GM12878 (cell line): ENCODE data around the gene CD38. TPM values are rescaled to one million over a fixed set of nuclear protein-coding genes. Genes with fewer than 3 reads are reported as not detected.

Experiments used
- ATAC-seq: fragments of 200-7000 bp; cut with Tn5 transposase; 3 replicates; pipeline ENCODE4 v1.9.1; 2020; ENCODE audit warnings: mild to moderate bottlenecking, moderate library complexity
- BruUV-seq: library from RNA; stranded (reverse); fragments of 400-500 nt; replicated peaks from 2 replicates; lab custom pipeline; 2021; lab: Mats Ljungman, UMichigan
- CTCF ChIA-PET: fragments of 300-600 bp; sonication (Branson Sonifier 250); formaldehyde crosslinking; extraction: SDS; loops from one replicate; lab custom pipeline; 2021; ENCODE audit warnings: inconsistent platforms; lab: Yijun Ruan, JAX
- POLR2A ChIA-PET: fragments of 350-600 bp; formaldehyde crosslinking; extraction: SDS; loops from one replicate; lab custom pipeline; 2021; ENCODE audit warnings: inconsistent platforms; lab: Charles Lee
- RAD21 ChIA-PET: fragments of 300-600 bp; sonication (Branson Sonifier 250); formaldehyde crosslinking; loops from one replicate; lab custom pipeline; 2023; ENCODE audit warnings: antibody characterized with exemption; ENCODE audit not compliant: unreplicated experiment; lab: Charles Lee
- SMC1A ChIA-PET: fragments of 300-600 bp; sonication (Branson Sonifier 250); formaldehyde crosslinking; loops from one replicate; lab custom pipeline; 2023; ENCODE audit not compliant: unreplicated experiment, uncharacterized antibody; lab: Charles Lee
- DNase-seq: peaks from one replicate; pipeline ENCODE4 v3.0.0-alpha.2; 2011; ENCODE audit warnings: low read depth, low spot score
- FAIRE-seq: peaks from 3 replicates; lab custom pipeline; 2011; peaks lifted over from hg19 to GRCh38; lab: Jason Lieb, UNC
- H2AFZ ChIP-seq: 2 replicates; pipeline ENCODE4 v1.6.0; 2011; ENCODE audit warnings: low read depth, low read length, control low read depth; ENCODE audit not compliant: control insufficient read depth
- H3K27ac ChIP-seq: 2 replicates; pipeline ENCODE4 v1.5.1; 2011; ENCODE audit warnings: control low read depth; ENCODE audit not compliant: control insufficient read depth, insufficient read depth
- H3K27me3 ChIP-seq, 2 experiments: replicated peaks in 1 of 2; 2 replicates each; pipeline versions ENCODE4 v1.6.0 to v1.6.1; 2011; ENCODE audit warnings: low read length in 1 of 2; ENCODE audit not compliant: control insufficient read depth in 2 of 2, insufficient read depth in 2 of 2
- H3K36me3 ChIP-seq, 2 experiments: 2 replicates each; pipeline ENCODE4 v1.5.1; 2011; ENCODE audit warnings: low read length in 1 of 2; ENCODE audit not compliant: control insufficient read depth in 2 of 2, insufficient read depth in 2 of 2
- H3K4me1 ChIP-seq: 2 replicates; pipeline ENCODE4 v1.6.1; 2011; ENCODE audit warnings: mild to moderate bottlenecking, low read length, moderate library complexity, mixed read lengths; ENCODE audit not compliant: control insufficient read depth, insufficient read depth
- H3K4me2 ChIP-seq: 2 replicates; pipeline ENCODE4 v1.6.0; 2011; ENCODE audit warnings: control low read depth; ENCODE audit not compliant: control insufficient read depth, insufficient read depth
- H3K4me3 ChIP-seq: fragments of 200-600 bp; sonication (generic); 2 replicates; pipeline ENCODE4 v1.5.1; 2016
- H3K79me2 ChIP-seq: 2 replicates; pipeline ENCODE4 v1.6.0; 2011; ENCODE audit warnings: low read length; ENCODE audit not compliant: control insufficient read depth, insufficient read depth
- H3K9ac ChIP-seq: 2 replicates; pipeline ENCODE4 v1.8.0; 2011; ENCODE audit warnings: low read length, control low read depth, mixed read lengths; ENCODE audit not compliant: control insufficient read depth, insufficient read depth
- H3K9me3 ChIP-seq: replicated peaks from 3 replicates; pipeline ENCODE4 v1.5.1; 2011; ENCODE audit warnings: mild to moderate bottlenecking, low read length; ENCODE audit not compliant: control insufficient read depth, insufficient read depth
- H4K20me1 ChIP-seq: 2 replicates; pipeline ENCODE4 v1.6.0; 2011; ENCODE audit not compliant: control insufficient read depth, insufficient read depth
- GABPA ChIP-seq: IDR thresholded peaks from 2 replicates; pipeline ENCODE4 v1.6.1; 2014; ENCODE audit warnings: antibody characterized with exemption, low read depth, mild to moderate bottlenecking, inconsistent platforms
- GATAD2B ChIP-seq: fragments of 450-650 bp; conservative IDR thresholded peaks from 2 replicates; pipeline ENCODE4 v1.6.1; 2017; ENCODE audit warnings: low read depth, mild to moderate bottlenecking, moderate library complexity
- IRF5 ChIP-seq: fragments of 450-650 bp; IDR thresholded peaks from 2 replicates; pipeline ENCODE4 v1.6.1; 2017; ENCODE audit warnings: borderline replicate concordance
- NR2C2 ChIP-seq: IDR thresholded peaks from 2 replicates; pipeline ENCODE4 v1.6.1; 2011; ENCODE audit warnings: borderline replicate concordance, low read depth; ENCODE audit not compliant: control insufficient read depth, insufficient read length
- RAD21 ChIP-seq: IDR thresholded peaks from 2 replicates; pipeline ENCODE4 v1.6.1; 2011; ENCODE audit warnings: mild to moderate bottlenecking, low read depth, low read length, moderate library complexity; ENCODE audit not compliant: insufficient read depth
- RCOR1 ChIP-seq: conservative IDR thresholded peaks from 2 replicates; pipeline ENCODE4 v1.6.1; 2012; ENCODE audit warnings: low read depth, low read length, improper control_type of control experiment
- TBL1XR1 ChIP-seq: IDR thresholded peaks from 2 replicates; pipeline ENCODE4 v1.6.1; 2012; ENCODE audit warnings: low read depth, low read length, improper control_type of control experiment
- TCF3 ChIP-seq: IDR thresholded peaks from 2 replicates; pipeline ENCODE4 v1.6.1; 2012; ENCODE audit warnings: low read depth, mild to moderate bottlenecking, low read length, borderline replicate concordance; ENCODE audit not compliant: insufficient read depth
- YBX1 ChIP-seq: fragments of 450-650 bp; IDR thresholded peaks from 2 replicates; pipeline ENCODE4 v1.6.1; 2016; ENCODE audit warnings: antibody characterized with exemption
- ZNF622 ChIP-seq: fragments of 450-650 bp; IDR thresholded peaks from 2 replicates; pipeline ENCODE4 v1.6.1; 2017; ENCODE audit warnings: mild to moderate bottlenecking, inconsistent platforms
- WGBS: methylation state at CpG from one replicate; pipeline ENCODE4 v1.1.6; 2016; ENCODE audit warnings: low lambda C conversion rate; ENCODE audit not compliant: insufficient replicate concordance, insufficient coverage; ENCODE audit errors: missing lambda C conversion rate; 5-methylcytosine and 5-hydroxymethylcytosine counted together
- in situ Hi-C: fragments of 300-500 bp; cut with MboI; formaldehyde crosslinking; loops from 9 replicates; pipeline ENCODE4 v1.14.3; 2018; ENCODE audit warnings: mixed read lengths
- intact Hi-C: fragments of 100-400 bp; cut with micrococcal nuclease; formaldehyde crosslinking; loops from one replicate; pipeline ENCODE4 v1.14.2; 2022; ENCODE audit not compliant: unreplicated experiment
- polyA plus RNA-seq, 11 experiments: library from polyadenylated mRNA; depleted of rRNA in 4 of 11; unstranded in 6 of 11; stranded (reverse) in 5 of 11; fragments of >200 nt; fragmentation: Nextera tagmentation in 4 of 11; fragmentation: Illumina TruSeq in 1 of 11; extraction: Ambion mirVana in 4 of 11; extraction: Trizol in 1 of 11; gene quantifications; 1 replicate in 1 of 11; 2 replicates in 10 of 11; pipeline versions ENCODE4 v1.2.1 to v1.2.3, GENCODE V29; 2011 to 2016; ENCODE audit warnings: inconsistent platforms in 2 of 11, missing spikeins in 2 of 11, low read depth in 1 of 11
- total RNA-seq, 4 experiments: library from RNA; depleted of rRNA in 3 of 4; stranded (reverse); fragments of >200 nt in 3 of 4; fragmentation: Illumina TruSeq in 1 of 4; extraction: Trizol in 1 of 4; gene quantifications; 2 replicates each; pipeline versions ENCODE4 v1.2.1 to v1.2.3, GENCODE V29; 2013 to 2021
- TF ChIP-seq, protein P1 (sequence below): fragments of 450-650 bp; IDR thresholded peaks from 2 replicates; pipeline ENCODE4 v1.6.1; 2016; ENCODE audit warnings: mild to moderate bottlenecking
- TF ChIP-seq, protein P2 (sequence below): IDR thresholded peaks from 2 replicates; pipeline ENCODE4 v1.6.1; 2011; ENCODE audit warnings: low read depth, mild to moderate bottlenecking, low read length, moderate library complexity, borderline replicate concordance; ENCODE audit errors: extremely low read depth

Gene CD38
- total and polyA plus RNA-seq, 10 of the 15 experiments (the other 5 are each of a cell fraction or from before 2014, with no cell fraction given), result 3.5 to 39.8 (median 12.7) TPM

- no peaks in the 10 kb centered on the region; the same call in 2 of the 3 replicates for H3K9me3 ChIP-seq
- intact Hi-C loops, result no loop called here
- TF ChIP-seq, protein P1, sequence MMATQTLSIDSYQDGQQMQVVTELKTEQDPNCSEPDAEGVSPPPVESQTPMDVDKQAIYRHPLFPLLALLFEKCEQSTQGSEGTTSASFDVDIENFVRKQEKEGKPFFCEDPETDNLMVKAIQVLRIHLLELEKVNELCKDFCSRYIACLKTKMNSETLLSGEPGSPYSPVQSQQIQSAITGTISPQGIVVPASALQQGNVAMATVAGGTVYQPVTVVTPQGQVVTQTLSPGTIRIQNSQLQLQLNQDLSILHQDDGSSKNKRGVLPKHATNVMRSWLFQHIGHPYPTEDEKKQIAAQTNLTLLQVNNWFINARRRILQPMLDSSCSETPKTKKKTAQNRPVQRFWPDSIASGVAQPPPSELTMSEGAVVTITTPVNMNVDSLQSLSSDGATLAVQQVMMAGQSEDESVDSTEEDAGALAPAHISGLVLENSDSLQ, result no peak
- TF ChIP-seq NR2C2, result no peak
- TF ChIP-seq GABPA, result no peak
- TF ChIP-seq, protein P2, sequence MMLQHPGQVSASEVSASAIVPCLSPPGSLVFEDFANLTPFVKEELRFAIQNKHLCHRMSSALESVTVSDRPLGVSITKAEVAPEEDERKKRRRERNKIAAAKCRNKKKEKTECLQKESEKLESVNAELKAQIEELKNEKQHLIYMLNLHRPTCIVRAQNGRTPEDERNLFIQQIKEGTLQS, result no peak
- TF ChIP-seq RCOR1, result no peak
- no peak for TF ChIP-seq GATAD2B
- no peak for TF ChIP-seq IRF5
- TF ChIP-seq TCF3, result no peak
- TF ChIP-seq ZNF622, result no peak
- TF ChIP-seq YBX1, result no peak
- TF ChIP-seq TBL1XR1, result no peak
- TF ChIP-seq RAD21, result no peak
- no peaks in the 10 kb centered on the region for H3K27me3 ChIP-seq
- no peak overlapping the region for H3K4me3 ChIP-seq
- H3K4me1 ChIP-seq, result no peaks in the 10 kb centered on the region
- BruUV-seq, result no TSS peak
- H3K27ac ChIP-seq, result no peak overlapping the region
- ChIA-PET POLR2A (no interaction called here), CTCF (no interaction called here), SMC1A (no interaction called here), RAD21 (no interaction called here)
- no peaks in the 10 kb centered on the region for H4K20me1 ChIP-seq
- H3K36me3 ChIP-seq, result no peaks in the 10 kb centered on the region; a peak in 1 of 4 replicates
- WGBS, result 93% methylated on average over 1 of the region's 1 CpG
- in situ Hi-C loops, result no loop called here
- FAIRE-seq, result no peak
- no peak for DNase-seq
- no peak overlapping the region for H3K4me2 ChIP-seq
- H3K9ac ChIP-seq, result no peak overlapping the region
- H2AFZ ChIP-seq, result no peak overlapping the region
- ATAC-seq, result no peak
- H3K79me2 ChIP-seq, result no peaks in the 10 kb centered on the region
These were observed 55.7 kb downstream of the CD38 start for GRCh38 chr4:15833801-15834200.
